Spleen (tissue), 7 donors: Measurements from ENCODE around the gene LINGO1.

Experiments
- POLR2A ChIP-seq, 3 donors: fragments of 450-650 bp; IDR thresholded peaks; one replicate each; pipeline ENCODE4 v1.5.1; 2017; ENCODE audit warnings: antibody characterized with exemption in 3 of 3, mild to moderate bottlenecking in 1 of 3
- POLR2AphosphoS5 ChIP-seq, 3 donors: sonication (generic); formaldehyde crosslinking; IDR thresholded peaks; one replicate each; pipeline ENCODE4 v1.5.1; 2017; ENCODE audit warnings: antibody characterized with exemption in 3 of 3
- TF ChIP-seq, protein P1 (sequence below), 11 experiments: fragments of 200-600 bp in 7 of 11; fragments of 450-650 bp in 4 of 11; sonication (generic) in 4 of 11; IDR thresholded peaks in 8 of 11; conservative IDR thresholded peaks in 3 of 11; 1 replicate in 7 of 11; 2 replicates in 4 of 11; pipeline versions ENCODE4 v1.4.0 to v1.8.0; 2016 to 2021; ENCODE audit warnings: antibody characterized with exemption in 11 of 11, inconsistent platforms in 4 of 11, mild to moderate bottlenecking in 1 of 11
- donor health status: DM: no; HTN: no; CAD: no; lungs with moderate emphysema.
- donor health status: DM: no; HTN: no; CAD: no.
- donor health status: DM: no; HTN: no; CAD: no.

- TF ChIP-seq, protein P1, sequence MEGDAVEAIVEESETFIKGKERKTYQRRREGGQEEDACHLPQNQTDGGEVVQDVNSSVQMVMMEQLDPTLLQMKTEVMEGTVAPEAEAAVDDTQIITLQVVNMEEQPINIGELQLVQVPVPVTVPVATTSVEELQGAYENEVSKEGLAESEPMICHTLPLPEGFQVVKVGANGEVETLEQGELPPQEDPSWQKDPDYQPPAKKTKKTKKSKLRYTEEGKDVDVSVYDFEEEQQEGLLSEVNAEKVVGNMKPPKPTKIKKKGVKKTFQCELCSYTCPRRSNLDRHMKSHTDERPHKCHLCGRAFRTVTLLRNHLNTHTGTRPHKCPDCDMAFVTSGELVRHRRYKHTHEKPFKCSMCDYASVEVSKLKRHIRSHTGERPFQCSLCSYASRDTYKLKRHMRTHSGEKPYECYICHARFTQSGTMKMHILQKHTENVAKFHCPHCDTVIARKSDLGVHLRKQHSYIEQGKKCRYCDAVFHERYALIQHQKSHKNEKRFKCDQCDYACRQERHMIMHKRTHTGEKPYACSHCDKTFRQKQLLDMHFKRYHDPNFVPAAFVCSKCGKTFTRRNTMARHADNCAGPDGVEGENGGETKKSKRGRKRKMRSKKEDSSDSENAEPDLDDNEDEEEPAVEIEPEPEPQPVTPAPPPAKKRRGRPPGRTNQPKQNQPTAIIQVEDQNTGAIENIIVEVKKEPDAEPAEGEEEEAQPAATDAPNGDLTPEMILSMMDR (IDR thresholded peaks at IDR 0.05 in 8 of 11, conservative IDR thresholded peaks at IDR 0.05 in 3 of 11) = no peak
- TF ChIP-seq POLR2A (IDR thresholded peaks at IDR 0.05) (no peak), POLR2AphosphoS5 (IDR thresholded peaks at IDR 0.05) (no peak)
These were observed 69.0 kb downstream of the LINGO1 start for GRCh38 chr15:77563623-77564156.
